Thyroid gland (tissue), 4 donors: Measurements from ENCODE around the gene C1orf35. TPM values are rescaled to one million over a fixed set of nuclear protein-coding genes. Genes with fewer than 3 reads are reported as not detected.

Source experiments
- DNase-seq, 2 donors: peaks; one replicate each; pipeline ENCODE4 v3.0.0-alpha.2; 2019
- H3K27ac ChIP-seq, 3 donors: fragments of 200-600 bp; sonication (generic); 1 replicate in 2 of 3; 2 replicates in 1 of 3; pipeline ENCODE4 v1.5.1; 2016 to 2019; ENCODE audit warnings: mild to moderate bottlenecking in 1 of 3, moderate library complexity in 1 of 3
- H3K27me3 ChIP-seq: fragments of 200-600 bp; sonication (generic); one replicate; pipeline ENCODE4 v1.5.1; 2019
- H3K36me3 ChIP-seq, 2 donors: fragments of 200-600 bp; sonication (generic); one replicate each; pipeline ENCODE4 v1.5.1; 2016 to 2019
- H3K4me1 ChIP-seq, 2 donors: fragments of 200-600 bp; sonication (generic); one replicate each; pipeline ENCODE4 v1.5.1; 2017 to 2019
- H3K4me3 ChIP-seq, 3 donors: fragments of 200-600 bp; sonication (generic); replicated peaks in 1 of 3; 1 replicate in 2 of 3; 2 replicates in 1 of 3; pipeline ENCODE4 v1.5.1; 2016; ENCODE audit warnings: mild to moderate bottlenecking in 1 of 3
- H3K9me3 ChIP-seq: fragments of 200-600 bp; sonication (generic); one replicate; pipeline ENCODE4 v1.5.1; 2017
- POLR2A ChIP-seq, 2 donors: fragments of 450-650 bp; IDR thresholded peaks; one replicate each; pipeline ENCODE4 v1.6.1; 2017; ENCODE audit warnings: antibody characterized with exemption in 2 of 2, mild to moderate bottlenecking in 2 of 2, moderate library complexity in 1 of 2
- WGBS, 2 donors: methylation state at CpG; one replicate each; pipeline ENCODE4 v1.1.5; 2017; 5-methylcytosine and 5-hydroxymethylcytosine counted together
- intact Hi-C: fragments of 100-400 bp; cut with DNase I; formaldehyde crosslinking; loops from one replicate; pipeline ENCODE4 v1.15.1; 2023
- total RNA-seq, 4 donors: library from RNA; depleted of rRNA; stranded (reverse); fragments of >200 nt; gene quantifications; one replicate each; pipeline ENCODE4 v1.2.3, GENCODE V29; 2016
- TF ChIP-seq, protein P1 (sequence below), 6 experiments: fragments of 200-600 bp in 3 of 6; fragments of 450-650 bp in 3 of 6; sonication (generic) in 3 of 6; IDR thresholded peaks; one replicate each; pipeline ENCODE4 v1.5.1; 2016 to 2019; ENCODE audit warnings: antibody characterized with exemption in 6 of 6, mild to moderate bottlenecking in 2 of 6, inconsistent platforms in 1 of 6, moderate library complexity in 1 of 6

The C1orf35 gene
- total RNA-seq, 4 donors from 2014 or later, result 8.3 to 26.5 (median 13.6) TPM

DNA sequence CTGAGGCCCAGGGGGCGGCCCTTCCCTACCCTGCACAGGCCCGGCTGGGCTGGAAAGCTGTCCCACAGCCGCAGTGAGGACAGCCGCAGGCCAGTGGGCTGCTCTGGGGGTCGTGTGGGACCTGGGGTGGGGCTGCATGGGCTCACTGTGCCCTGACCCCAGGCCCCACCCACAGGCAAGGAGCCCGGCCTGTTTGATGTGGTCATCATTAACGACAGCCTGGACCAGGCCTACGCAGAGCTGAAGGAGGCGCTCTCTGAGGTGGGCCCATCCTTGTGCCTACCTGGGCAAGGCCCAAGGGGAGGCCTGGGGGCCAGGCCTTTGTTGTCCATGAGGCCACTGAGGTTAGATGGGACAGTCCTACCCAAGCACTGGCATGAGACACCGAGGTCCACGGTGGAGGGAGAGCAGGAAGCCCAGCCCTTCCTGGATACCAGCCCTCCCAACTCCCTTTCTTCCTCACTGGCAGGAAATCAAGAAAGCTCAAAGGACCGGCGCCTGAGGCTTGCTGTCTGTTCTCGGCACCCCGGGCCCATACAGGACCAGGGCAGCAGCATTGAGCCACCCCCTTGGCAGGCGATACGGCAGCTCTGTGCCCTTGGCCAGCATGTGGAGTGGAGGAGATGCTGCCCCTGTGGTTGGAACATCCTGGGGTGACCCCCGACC lies 45.2 kb upstream of the C1orf35 start:
- H3K27ac ChIP-seq, result peak overlapping the region in 2 of 3 donors; percentile 71 to 76
- TF ChIP-seq, protein P1, sequence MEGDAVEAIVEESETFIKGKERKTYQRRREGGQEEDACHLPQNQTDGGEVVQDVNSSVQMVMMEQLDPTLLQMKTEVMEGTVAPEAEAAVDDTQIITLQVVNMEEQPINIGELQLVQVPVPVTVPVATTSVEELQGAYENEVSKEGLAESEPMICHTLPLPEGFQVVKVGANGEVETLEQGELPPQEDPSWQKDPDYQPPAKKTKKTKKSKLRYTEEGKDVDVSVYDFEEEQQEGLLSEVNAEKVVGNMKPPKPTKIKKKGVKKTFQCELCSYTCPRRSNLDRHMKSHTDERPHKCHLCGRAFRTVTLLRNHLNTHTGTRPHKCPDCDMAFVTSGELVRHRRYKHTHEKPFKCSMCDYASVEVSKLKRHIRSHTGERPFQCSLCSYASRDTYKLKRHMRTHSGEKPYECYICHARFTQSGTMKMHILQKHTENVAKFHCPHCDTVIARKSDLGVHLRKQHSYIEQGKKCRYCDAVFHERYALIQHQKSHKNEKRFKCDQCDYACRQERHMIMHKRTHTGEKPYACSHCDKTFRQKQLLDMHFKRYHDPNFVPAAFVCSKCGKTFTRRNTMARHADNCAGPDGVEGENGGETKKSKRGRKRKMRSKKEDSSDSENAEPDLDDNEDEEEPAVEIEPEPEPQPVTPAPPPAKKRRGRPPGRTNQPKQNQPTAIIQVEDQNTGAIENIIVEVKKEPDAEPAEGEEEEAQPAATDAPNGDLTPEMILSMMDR (IDR thresholded peaks at IDR 0.05), result no peak
- no peak for TF ChIP-seq POLR2A (IDR thresholded peaks at IDR 0.05)
- H3K36me3 ChIP-seq, result peaks cover 12 to 16% of the 10 kb centered on the region in 2 donors
- H3K27me3 ChIP-seq, result no peaks in the 10 kb centered on the region
- DNase-seq, result no peak
- no peaks in the 10 kb centered on the region for H3K9me3 ChIP-seq
- H3K4me3 ChIP-seq, result no peak overlapping the region
- 67 to 79% methylated on average over 5 to 9 of the region's 18 CpGs for WGBS, 2 donors
- intact Hi-C loops, result no loop called here
- peaks cover 0 to 47% of the 10 kb centered on the region in 2 donors for H3K4me1 ChIP-seq

DNA sequence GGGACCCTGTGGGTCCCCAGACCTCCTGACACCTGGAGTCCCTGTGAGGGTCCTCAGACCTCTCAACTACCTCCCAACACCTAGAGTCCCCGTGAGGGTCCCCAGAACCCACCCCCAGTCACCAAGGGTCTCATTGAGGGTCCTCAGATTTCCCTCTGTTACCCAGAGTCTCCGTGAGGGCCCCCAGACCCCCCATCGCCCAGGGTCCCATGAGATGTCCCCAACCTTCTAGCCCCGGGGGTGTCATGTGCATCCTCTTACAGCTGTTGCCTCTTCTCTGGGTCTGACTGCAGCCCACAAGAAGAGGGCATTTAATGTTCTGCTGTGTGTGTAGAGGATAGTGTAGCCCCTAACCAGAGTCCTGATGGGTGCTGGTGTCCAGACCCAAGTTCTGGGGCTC lies 44.6 kb upstream of the C1orf35 start:
- Histone ChIP-seq H3K4me1 (peaks cover 3 to 52% of the 10 kb centered on the region in 2 donors), H3K4me3 (no peak overlapping the region)

DNA sequence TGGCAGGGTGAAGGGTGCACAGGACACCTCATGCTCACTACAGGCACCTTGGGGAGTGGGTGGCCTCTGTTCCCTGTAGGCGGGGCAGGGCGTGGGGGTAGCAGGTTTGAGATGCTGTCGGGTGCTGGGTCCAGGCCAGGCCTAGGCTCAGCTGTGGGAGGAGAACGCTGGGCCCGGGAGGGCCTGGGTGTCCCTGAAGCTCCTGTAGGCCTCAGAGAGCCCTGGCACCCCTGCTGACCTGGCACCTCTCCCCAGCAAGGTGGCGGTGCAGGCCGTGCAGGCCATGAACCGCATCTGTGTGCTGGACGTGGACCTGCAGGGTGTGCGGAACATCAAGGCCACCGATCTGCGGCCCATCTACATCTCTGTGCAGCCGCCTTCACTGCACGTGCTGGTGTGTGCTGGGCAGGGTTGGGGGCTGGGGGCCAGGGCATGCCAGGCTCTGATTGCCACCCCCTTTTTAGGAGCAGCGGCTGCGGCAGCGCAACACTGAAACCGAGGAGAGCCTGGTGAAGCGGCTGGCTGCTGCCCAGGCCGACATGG lies 44.1 kb upstream of the C1orf35 start:
- Histone ChIP-seq H3K4me3 (no peak overlapping the region), H3K9me3 (no peaks in the 10 kb centered on the region), H3K27ac (no peak overlapping the region), H3K36me3 (peaks cover 12 to 16% of the 10 kb centered on the region in 2 donors), H3K4me1 (peaks cover 8 to 58% of the 10 kb centered on the region in 2 donors), H3K27me3 (no peaks in the 10 kb centered on the region)
- DNase-seq, result no peak
- WGBS, 2 donors, result 95 to 99% methylated on average over 8 to 17 of the region's 20 CpGs
- TF ChIP-seq POLR2A (IDR thresholded peaks at IDR 0.05), result no peak
- TF ChIP-seq, protein P1 (IDR thresholded peaks at IDR 0.05), result no peak
- intact Hi-C loops, result no loop called here

More for the DNA sequence above, 44.6 kb upstream of the C1orf35 start:
- H3K27me3 ChIP-seq, result no peaks in the 10 kb centered on the region
- H3K36me3 ChIP-seq, result peaks cover 12 to 16% of the 10 kb centered on the region in 2 donors
- intact Hi-C loops, result no loop called here
- DNase-seq, result no peak
- H3K27ac ChIP-seq, result peak overlapping the region in 1 of 3 donors; percentile 76
- no peaks in the 10 kb centered on the region for H3K9me3 ChIP-seq
- no peak for TF ChIP-seq POLR2A (IDR thresholded peaks at IDR 0.05)
- TF ChIP-seq, protein P1 (IDR thresholded peaks at IDR 0.05), result no peak
- WGBS, 2 donors, result 91 to 95% methylated on average over 4 of the region's 4 CpGs

DNA sequence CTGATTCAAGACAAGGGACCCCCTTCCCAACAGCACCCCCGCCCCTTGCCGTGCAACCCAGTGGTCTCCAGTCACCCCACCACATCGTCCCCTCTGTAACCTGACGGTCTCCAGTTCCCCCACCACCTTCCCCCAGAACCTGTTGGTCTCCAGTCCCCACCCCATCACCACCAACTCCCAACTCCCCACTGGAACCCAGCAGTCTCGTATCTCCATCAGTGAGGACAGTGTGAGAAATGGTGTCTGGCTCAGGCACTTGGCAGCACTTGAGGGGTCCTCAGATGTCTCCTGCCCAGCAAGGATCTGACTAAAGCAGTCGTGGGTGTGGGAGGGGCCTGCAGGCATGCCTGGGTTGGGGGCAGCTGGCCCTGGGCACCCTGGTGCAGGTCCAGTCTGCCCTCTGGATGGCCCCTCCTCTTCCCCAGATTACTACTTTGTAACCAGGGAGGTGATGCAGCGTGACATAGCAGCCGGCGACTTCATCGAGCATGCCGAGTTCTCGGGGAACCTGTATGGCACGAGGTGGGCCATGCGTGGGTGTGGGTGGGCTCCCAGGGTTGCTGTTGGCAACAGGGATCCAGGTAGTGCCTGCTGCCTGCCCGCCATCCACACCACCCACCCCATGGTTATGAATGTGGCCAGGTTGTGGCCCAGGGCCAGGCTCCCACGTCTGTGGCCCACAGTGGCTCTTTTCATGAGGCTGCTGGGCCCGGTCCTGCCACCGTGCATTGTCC lies 43.5 kb upstream of the C1orf35 start:
- Histone ChIP-seq H3K36me3 (peaks cover 12 to 16% of the 10 kb centered on the region in 2 donors), H3K4me3 (no peak overlapping the region), H3K27me3 (no peaks in the 10 kb centered on the region), H3K27ac (no peak overlapping the region), H3K4me1 (peaks cover 15 to 62% of the 10 kb centered on the region in 2 donors), H3K9me3 (no peaks in the 10 kb centered on the region)
- WGBS, 2 donors, result 84 to 93% methylated on average over 8 to 14 of the region's 18 CpGs
- TF ChIP-seq, protein P1 (IDR thresholded peaks at IDR 0.05), result no peak
- TF ChIP-seq POLR2A (IDR thresholded peaks at IDR 0.05), result no peak
- intact Hi-C loops, result no loop called here
- DNase-seq, result no peak
